NCI-H187 treated with DMSO at 0.1 percent for 48 hours (cell line): ENCODE data around the gene ZWILCH.
"Not testable (repeated sequence)": the region's sequence is repeated elsewhere in the genome, so short reads cannot be mapped to it uniquely, and the experiment has no call there.

ENCODE experiments used
- DNase-seq: peaks from one replicate; lab custom pipeline; 2025; lab: John Stamatoyannopoulos, UW

The ZWILCH gene

GRCh38 chr15:66586155-66586976 lies 81.2 kb downstream of the ZWILCH start:
- no peak for DNase-seq

- DNase-seq, result no peak
These were observed 81.9 kb downstream of the ZWILCH start for GRCh38 chr15:66587020-66587419.

- DNase-seq, result no peak
These were observed 82.6 kb downstream of the ZWILCH start for GRCh38 chr15:66587749-66588148.

GRCh38 chr15:66588537-66588936 lies 83.4 kb downstream of the ZWILCH start:
- DNase-seq, result no peak

GRCh38 chr15:66588971-66589370 lies 83.8 kb downstream of the ZWILCH start:
- DNase-seq, result no peak

- DNase-seq, result not testable (repeated sequence)
These were observed 84.3 kb downstream of the ZWILCH start for GRCh38 chr15:66589429-66589828.

GRCh38 chr15:66590435-66590834 lies 85.3 kb downstream of the ZWILCH start:
- DNase-seq, result no peak

- no peak for DNase-seq
These were observed 86.3 kb downstream of the ZWILCH start for GRCh38 chr15:66591322-66591862.

GRCh38 chr15:66592505-66593218 lies 87.5 kb downstream of the ZWILCH start:
- no peak for DNase-seq

- no peak for DNase-seq
These were observed 88.2 kb downstream of the ZWILCH start for GRCh38 chr15:66593219-66593780.

- no peak for DNase-seq
These were observed 89.2 kb downstream of the ZWILCH start for GRCh38 chr15:66594344-66594743.

- no peak for DNase-seq
These were observed 89.7 kb downstream of the ZWILCH start for GRCh38 chr15:66594836-66595235.

GRCh38 chr15:66595332-66595731 lies 90.2 kb downstream of the ZWILCH start:
- DNase-seq, result no peak

GRCh38 chr15:66595931-66596545 lies 90.9 kb downstream of the ZWILCH start:
- DNase-seq, result no peak

GRCh38 chr15:66598095-66598815 lies 93.1 kb downstream of the ZWILCH start:
- no peak for DNase-seq
